GM18517 (cell line): ENCODE results near the gene NCAPH2.

Source experiments
- ATAC-seq: cut with Tn5 transposase; IDR thresholded peaks from one replicate; pipeline ENCODE4 v1.9.1; 2021; ENCODE audit warnings: mild to moderate bottlenecking, moderate library complexity; ENCODE audit not compliant: unreplicated experiment

The NCAPH2 gene

DNA sequence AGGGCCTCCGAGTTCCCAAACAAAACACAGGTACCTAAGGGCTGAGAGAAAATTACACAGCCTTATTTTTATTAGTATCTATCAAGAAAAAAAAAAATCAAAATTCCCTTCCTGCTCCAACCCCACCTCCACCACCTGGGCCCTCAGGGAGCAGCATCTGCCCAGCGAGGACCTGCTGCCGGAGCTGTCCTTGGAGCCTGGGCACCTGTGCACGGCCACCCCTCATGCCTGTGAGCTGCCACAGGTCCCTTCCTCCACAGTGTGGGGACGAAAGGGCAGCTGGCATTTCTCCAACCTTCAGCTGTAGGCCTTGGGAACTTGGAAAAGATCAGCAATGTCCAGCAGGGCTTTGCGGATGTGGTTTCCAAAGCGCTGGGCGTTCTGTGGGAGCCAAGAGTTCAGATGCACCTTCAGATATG lies 61.0 kb downstream of the NCAPH2 start:
- no peak for ATAC-seq

- no peak for ATAC-seq
These were observed 62.0 kb downstream of the NCAPH2 start for GRCh38 chr22:50569896-50570535.

- ATAC-seq: no peak
These were observed 62.8 kb downstream of the NCAPH2 start for GRCh38 chr22:50570861-50571260.

- ATAC-seq: no peak
These were observed 63.5 kb downstream of the NCAPH2 start for GRCh38 chr22:50571264-50572175.

- ATAC-seq: no peak
These were observed 64.9 kb downstream of the NCAPH2 start for GRCh38 chr22:50572965-50573364.

- ATAC-seq: no peak
These were observed 65.7 kb downstream of the NCAPH2 start for GRCh38 chr22:50573491-50574382.

GRCh38 chr22:50574383-50574755 lies 66.3 kb downstream of the NCAPH2 start:
- ATAC-seq: no peak
